Activated T-cell treated with anti-CD3 and anti-CD28 coated beads, Interleukin-2, amount 50 U/mL, for 4 hours (primary cell): ENCODE measurements around the gene PTPRR. TPM values are rescaled to one million over a fixed set of nuclear protein-coding genes. Genes with fewer than 3 reads are reported as not detected.

Source experiments
- ATAC-seq, 2 donors: fragments of 200-7000 bp; cut with Tn5 transposase; one replicate each; pipeline ENCODE4 v1.10.0; 2021
- DNase-seq: peaks from one replicate; pipeline ENCODE4 v3.0.0-alpha.2; 2020
- H3K27me3 Mint-ChIP-seq: one replicate; pipeline ENCODE4 v1.8.0; 2021; ENCODE audit warnings: low read depth, mixed read lengths
- H3K36me3 Mint-ChIP-seq: one replicate; pipeline ENCODE4 v1.8.0; 2022; ENCODE audit warnings: mixed read lengths; ENCODE audit not compliant: insufficient read depth
- H3K4me1 Mint-ChIP-seq: one replicate; pipeline ENCODE4 v1.8.0; 2021; ENCODE audit warnings: low read depth, mixed read lengths
- H3K4me3 Mint-ChIP-seq: one replicate; pipeline ENCODE4 v1.8.0; 2021; ENCODE audit warnings: mild to moderate bottlenecking, moderate library complexity, mixed read lengths
- H3K9me3 Mint-ChIP-seq: one replicate; pipeline ENCODE4 v1.8.0; 2021; ENCODE audit warnings: mixed read lengths
- total RNA-seq, 3 donors: library from RNA; stranded (reverse); gene quantifications; one replicate each; pipeline ENCODE4 v1.2.1, GENCODE V29; 2021

PTPRR gene
- total RNA-seq, 3 donors from 2014 or later, result not detected

- no peaks in the 10 kb centered on the region for H3K36me3 Mint-ChIP-seq
Measured at GRCh38 chr12:70783455-70783854, 137.1 kb downstream of the PTPRR start.

GRCh38 chr12:70779250-70779649 lies 141.3 kb downstream of the PTPRR start:
- Mint-ChIP-seq H3K27me3 (peaks cover 3% of the 10 kb centered on the region), H3K36me3 (no peaks in the 10 kb centered on the region), H3K4me3 (no peak overlapping the region), H3K9me3 (peaks cover 3% of the 10 kb centered on the region), H3K4me1 (no peaks in the 10 kb centered on the region)
- ATAC-seq (no peak), DNase-seq (no peak)

More at GRCh38 chr12:70783455-70783854, 137.1 kb downstream of the PTPRR start:
- Mint-ChIP-seq H3K4me1 (no peaks in the 10 kb centered on the region), H3K27me3 (peaks cover 3% of the 10 kb centered on the region), H3K4me3 (no peak overlapping the region), H3K9me3 (no peaks in the 10 kb centered on the region)
- no peak for ATAC-seq
- DNase-seq, result no peak

- Mint-ChIP-seq H3K4me1 (no peaks in the 10 kb centered on the region), H3K36me3 (no peaks in the 10 kb centered on the region), H3K4me3 (no peak overlapping the region), H3K27me3 (no peaks in the 10 kb centered on the region), H3K9me3 (peaks cover 3% of the 10 kb centered on the region)
- DNase-seq, result no peak
- no peak for ATAC-seq
Measured at GRCh38 chr12:70774055-70774454, 146.5 kb downstream of the PTPRR start.

GRCh38 chr12:70772836-70773235 lies 147.7 kb downstream of the PTPRR start:
- no peaks in the 10 kb centered on the region for H3K27me3 Mint-ChIP-seq
- no peaks in the 10 kb centered on the region for H3K4me1 Mint-ChIP-seq
- H3K9me3 Mint-ChIP-seq, result peaks cover 3% of the 10 kb centered on the region
- no peaks in the 10 kb centered on the region for H3K36me3 Mint-ChIP-seq
- H3K4me3 Mint-ChIP-seq, result no peak overlapping the region
- ATAC-seq, result no peak
- no peak for DNase-seq

- H3K4me3 Mint-ChIP-seq, result no peak overlapping the region
- H3K27me3 Mint-ChIP-seq, result no peaks in the 10 kb centered on the region
- DNase-seq (no peak), ATAC-seq (no peak)
- no peaks in the 10 kb centered on the region for H3K36me3 Mint-ChIP-seq
- no peaks in the 10 kb centered on the region for H3K4me1 Mint-ChIP-seq
- peaks cover 3% of the 10 kb centered on the region for H3K9me3 Mint-ChIP-seq
Measured at GRCh38 chr12:70771581-70771980, 149.0 kb downstream of the PTPRR start.

- H3K9me3 Mint-ChIP-seq, result no peaks in the 10 kb centered on the region
- peaks cover 3% of the 10 kb centered on the region for H3K27me3 Mint-ChIP-seq
- H3K4me3 Mint-ChIP-seq, result no peak overlapping the region
- ATAC-seq, result no peak
- no peaks in the 10 kb centered on the region for H3K4me1 Mint-ChIP-seq
- no peaks in the 10 kb centered on the region for H3K36me3 Mint-ChIP-seq
- DNase-seq, result no peak
Measured at GRCh38 chr12:70763666-70764065, 156.9 kb downstream of the PTPRR start.

GRCh38 chr12:70762000-70762399 lies 158.5 kb downstream of the PTPRR start:
- Mint-ChIP-seq H3K27me3 (peaks cover 3% of the 10 kb centered on the region), H3K36me3 (no peaks in the 10 kb centered on the region), H3K4me3 (no peak overlapping the region), H3K4me1 (no peaks in the 10 kb centered on the region), H3K9me3 (no peaks in the 10 kb centered on the region)
- DNase-seq (no peak), ATAC-seq (no peak)

- Mint-ChIP-seq H3K4me3 (no peak overlapping the region), H3K4me1 (no peaks in the 10 kb centered on the region), H3K9me3 (no peaks in the 10 kb centered on the region), H3K36me3 (no peaks in the 10 kb centered on the region), H3K27me3 (peaks cover 3% of the 10 kb centered on the region)
- DNase-seq (no peak), ATAC-seq (no peak)
Measured at GRCh38 chr12:70759161-70759918, 161.2 kb downstream of the PTPRR start.

GRCh38 chr12:70758494-70758845 lies 162.1 kb downstream of the PTPRR start:
- no peaks in the 10 kb centered on the region for H3K36me3 Mint-ChIP-seq
- DNase-seq, result no peak
- H3K27me3 Mint-ChIP-seq, result peaks cover under 1% of the 10 kb centered on the region
- no peak overlapping the region for H3K4me3 Mint-ChIP-seq
- no peak for ATAC-seq
- no peaks in the 10 kb centered on the region for H3K9me3 Mint-ChIP-seq
- H3K4me1 Mint-ChIP-seq, result no peaks in the 10 kb centered on the region

GRCh38 chr12:70757830-70758493 lies 162.6 kb downstream of the PTPRR start:
- H3K27me3 Mint-ChIP-seq, result no peaks in the 10 kb centered on the region
- ATAC-seq (no peak), DNase-seq (no peak)
- H3K4me3 Mint-ChIP-seq, result no peak overlapping the region
- no peaks in the 10 kb centered on the region for H3K4me1 Mint-ChIP-seq
- no peaks in the 10 kb centered on the region for H3K9me3 Mint-ChIP-seq
- no peaks in the 10 kb centered on the region for H3K36me3 Mint-ChIP-seq

- ATAC-seq, result no peak
Measured at GRCh38 chr12:70756791-70757190, 163.7 kb downstream of the PTPRR start.

GRCh38 chr12:70756118-70756517 lies 164.4 kb downstream of the PTPRR start:
- Mint-ChIP-seq H3K9me3 (no peaks in the 10 kb centered on the region), H3K4me3 (no peak overlapping the region), H3K36me3 (no peaks in the 10 kb centered on the region), H3K4me1 (no peaks in the 10 kb centered on the region), H3K27me3 (peaks cover 9% of the 10 kb centered on the region)
- ATAC-seq, result no peak
- DNase-seq, result no peak

More at GRCh38 chr12:70756791-70757190, 163.7 kb downstream of the PTPRR start:
- no peak overlapping the region for H3K4me3 Mint-ChIP-seq
- peaks cover 7% of the 10 kb centered on the region for H3K27me3 Mint-ChIP-seq
- no peak for DNase-seq
- H3K9me3 Mint-ChIP-seq, result no peaks in the 10 kb centered on the region
- no peaks in the 10 kb centered on the region for H3K36me3 Mint-ChIP-seq
- H3K4me1 Mint-ChIP-seq, result no peaks in the 10 kb centered on the region

- Mint-ChIP-seq H3K36me3 (no peaks in the 10 kb centered on the region), H3K4me1 (no peaks in the 10 kb centered on the region), H3K9me3 (no peaks in the 10 kb centered on the region), H3K4me3 (no peak overlapping the region), H3K27me3 (peaks cover 9% of the 10 kb centered on the region)
- DNase-seq (no peak), ATAC-seq (no peak)
Measured at GRCh38 chr12:70754330-70754741, 166.2 kb downstream of the PTPRR start.

GRCh38 chr12:70752327-70752726 lies 168.2 kb downstream of the PTPRR start:
- Mint-ChIP-seq H3K27me3 (peaks cover 9% of the 10 kb centered on the region), H3K36me3 (no peaks in the 10 kb centered on the region), H3K4me1 (no peaks in the 10 kb centered on the region), H3K9me3 (no peaks in the 10 kb centered on the region), H3K4me3 (no peak overlapping the region)
- ATAC-seq (no peak), DNase-seq (no peak)

- Mint-ChIP-seq H3K4me1 (no peaks in the 10 kb centered on the region), H3K4me3 (no peak overlapping the region), H3K9me3 (no peaks in the 10 kb centered on the region), H3K36me3 (no peaks in the 10 kb centered on the region), H3K27me3 (peaks cover 9% of the 10 kb centered on the region)
- ATAC-seq, result no peak
- no peak for DNase-seq
Measured at GRCh38 chr12:70749931-70750330, 170.6 kb downstream of the PTPRR start.
